ENCODE data around the gene MAPK8. TPM values are rescaled to one million over a fixed set of nuclear protein-coding genes. Genes with fewer than 3 reads are reported as not detected.
"Not testable (repeated sequence)": the region's sequence is repeated elsewhere in the genome, so short reads cannot be mapped to it uniquely, and the experiment has no call there.

Gene MAPK8
- polyA plus RNA-seq, 3 donors, result 64.1 to 76.9 (median 74.8) TPM

DNA sequence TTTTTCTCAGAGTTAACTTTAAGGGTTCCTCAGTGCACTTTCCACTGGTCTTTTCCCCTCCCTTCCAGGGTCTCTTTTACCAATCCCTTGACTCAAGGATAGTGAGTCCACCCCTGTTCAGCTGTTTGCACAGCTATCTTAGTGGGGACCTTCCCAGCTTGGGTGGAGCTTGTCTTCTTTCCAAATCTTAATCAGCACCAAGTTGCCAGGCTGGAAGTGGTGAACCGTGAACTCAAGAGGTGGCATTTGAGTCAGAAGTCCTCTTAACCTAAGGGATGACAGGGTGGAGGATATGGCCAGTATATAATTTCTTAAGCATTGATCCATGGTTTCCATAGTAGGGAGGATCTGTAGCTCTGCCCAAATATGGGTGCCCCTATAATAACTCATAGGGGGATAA is 25.0 kb downstream of the MAPK8 start:
- no peak for DNase-seq

GRCh38 chr10:48332166-48332870 is 25.8 kb downstream of the MAPK8 start:
- DNase-seq, result no peak

DNA sequence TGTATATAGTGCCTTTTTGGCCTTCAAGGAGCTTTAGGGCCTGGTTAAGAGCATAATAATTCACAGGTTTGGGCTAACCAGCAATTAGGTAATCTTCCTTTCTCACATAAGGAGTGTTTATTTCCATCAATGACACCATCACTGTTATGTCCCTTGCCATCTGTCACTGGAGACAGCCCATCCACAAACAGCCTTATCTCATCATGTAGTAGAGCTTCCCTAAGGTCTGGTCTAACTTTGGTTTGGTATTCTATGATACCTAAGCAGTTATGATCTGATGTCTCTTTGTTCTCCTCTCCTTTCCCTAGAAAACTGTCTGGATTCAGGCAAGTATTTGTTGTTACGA is 26.4 kb downstream of the MAPK8 start:
- no peak for DNase-seq

DNA sequence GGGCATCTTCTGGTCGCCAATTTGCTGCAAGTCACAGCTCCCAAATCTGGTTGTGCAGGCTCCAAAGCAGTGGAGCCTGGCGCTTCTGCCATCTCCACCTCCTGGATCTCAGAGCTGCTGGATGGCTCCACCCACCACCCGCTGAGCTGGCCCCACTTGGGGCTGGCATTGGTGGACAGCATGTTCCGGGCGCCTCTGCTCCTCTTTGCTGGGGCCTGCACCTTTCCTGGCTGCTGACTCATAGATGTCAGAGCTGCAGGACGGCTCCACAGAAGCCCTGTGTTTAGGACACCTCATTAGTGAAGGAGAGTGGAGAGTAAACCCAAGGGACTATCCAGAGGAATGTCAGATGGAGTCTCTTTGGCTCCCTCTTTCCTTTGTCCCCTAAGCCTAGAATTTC is 27.4 kb downstream of the MAPK8 start:
- no peak for DNase-seq

DNA sequence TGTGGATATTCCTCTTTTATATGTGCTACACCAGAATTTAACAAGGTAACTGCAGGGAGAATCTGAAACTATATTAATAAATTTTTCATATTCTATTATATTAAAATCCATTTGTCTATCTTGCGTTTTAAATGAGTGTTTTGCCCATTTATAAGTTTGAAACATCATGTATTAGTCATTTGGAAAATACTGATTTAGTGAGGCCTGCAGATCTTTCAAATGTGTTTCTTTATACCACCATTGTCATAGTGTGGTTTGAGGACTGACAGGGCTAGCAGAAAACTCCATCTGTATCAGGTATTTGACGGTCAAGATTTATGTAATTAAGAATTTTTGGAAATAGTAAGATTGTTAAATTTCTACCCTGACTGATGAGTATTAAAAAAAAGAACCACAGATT is 29.3 kb downstream of the MAPK8 start:
- DNase-seq, result no peak

DNA sequence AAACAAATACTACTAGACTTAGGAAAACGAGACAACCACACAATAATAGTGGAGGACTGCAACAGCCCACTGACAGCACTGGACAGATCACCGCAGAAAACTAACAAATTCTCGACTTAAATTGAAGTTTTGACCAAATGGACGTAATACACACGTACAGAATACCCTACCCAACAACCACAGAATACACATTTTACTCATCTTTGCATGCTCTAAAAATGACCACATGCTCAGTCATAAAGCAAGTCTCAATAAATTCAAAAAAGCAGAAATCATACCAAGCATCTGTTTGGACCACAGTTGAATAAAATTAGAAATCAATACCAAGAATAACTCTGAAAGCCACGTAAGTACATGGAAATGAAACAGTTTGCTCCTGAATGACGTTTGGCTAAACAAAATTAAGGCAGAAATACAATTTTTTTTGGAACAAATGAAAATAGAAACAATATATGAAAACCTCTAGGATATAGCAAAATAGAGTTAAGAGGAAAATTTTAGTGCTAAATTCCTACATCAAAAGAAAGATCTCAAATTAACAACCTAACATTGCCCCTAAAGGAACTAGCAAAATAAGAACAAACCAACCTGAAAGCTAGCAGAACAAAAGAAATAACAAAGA is 30.6 kb downstream of the MAPK8 start:
- DNase-seq, result no peak

DNA sequence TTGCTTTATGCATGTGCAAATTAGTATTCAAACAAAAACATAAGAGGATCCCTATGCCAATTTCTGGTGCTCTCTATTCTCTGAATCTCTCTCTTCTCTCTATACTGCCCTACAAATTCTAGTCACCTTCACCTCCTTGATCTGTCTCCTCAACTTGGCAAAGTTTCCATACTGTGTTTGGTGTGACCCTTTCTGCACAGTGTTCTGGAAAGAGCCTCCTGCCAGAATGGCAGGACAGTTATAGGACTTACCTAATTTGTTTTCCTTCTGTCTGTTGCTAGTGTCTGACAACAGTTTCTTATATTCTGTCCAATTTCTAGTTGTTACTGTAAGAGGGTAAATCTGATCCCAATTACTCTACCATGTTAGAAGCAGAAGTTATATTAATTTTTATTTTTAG is 34.3 kb downstream of the MAPK8 start:
- no peak for DNase-seq

- no peak for DNase-seq
These were observed 36.6 kb downstream of the MAPK8 start for GRCh38 chr10:48343106-48343505.

DNA sequence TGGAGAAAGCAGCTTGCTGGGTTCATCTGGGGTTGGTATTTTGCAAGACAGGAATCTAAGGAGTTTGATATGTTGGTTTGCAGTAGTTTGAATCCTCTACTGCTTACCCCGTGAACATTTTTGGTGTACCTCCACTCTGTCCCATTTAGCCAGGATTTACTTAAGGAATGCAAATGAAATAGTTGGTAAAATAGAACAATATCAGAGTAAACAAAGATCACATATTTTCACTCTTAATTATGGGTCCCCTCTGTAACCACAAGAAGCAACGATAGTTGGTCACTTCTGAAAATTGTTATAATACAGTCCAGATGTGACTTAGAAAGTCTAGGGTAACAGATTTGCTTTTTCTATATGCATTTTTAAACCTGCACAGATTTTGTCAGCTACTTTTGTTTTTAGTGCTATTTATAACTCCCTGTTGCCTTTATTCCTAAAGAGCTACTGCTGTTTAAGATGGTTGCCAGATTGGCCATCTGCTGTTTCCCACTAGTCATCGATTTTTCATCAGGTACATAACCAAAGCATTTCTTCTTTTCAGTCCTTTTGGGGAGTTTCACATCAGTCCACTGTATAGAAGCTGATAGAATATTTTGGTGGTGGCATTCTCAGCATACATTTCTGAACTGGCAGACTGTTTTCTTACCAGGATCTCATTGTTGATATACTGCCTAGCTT is 37.6 kb downstream of the MAPK8 start:
- DNase-seq, result no peak

- DNase-seq, result not testable (repeated sequence)
These were observed 39.8 kb downstream of the MAPK8 start for GRCh38 chr10:48346248-48346647.

GRCh38 chr10:48347539-48347938 is 41.1 kb downstream of the MAPK8 start:
- not testable (repeated sequence) for DNase-seq

- DNase-seq, result not testable (repeated sequence)
These were observed 41.5 kb downstream of the MAPK8 start for GRCh38 chr10:48347943-48348342.

DNA sequence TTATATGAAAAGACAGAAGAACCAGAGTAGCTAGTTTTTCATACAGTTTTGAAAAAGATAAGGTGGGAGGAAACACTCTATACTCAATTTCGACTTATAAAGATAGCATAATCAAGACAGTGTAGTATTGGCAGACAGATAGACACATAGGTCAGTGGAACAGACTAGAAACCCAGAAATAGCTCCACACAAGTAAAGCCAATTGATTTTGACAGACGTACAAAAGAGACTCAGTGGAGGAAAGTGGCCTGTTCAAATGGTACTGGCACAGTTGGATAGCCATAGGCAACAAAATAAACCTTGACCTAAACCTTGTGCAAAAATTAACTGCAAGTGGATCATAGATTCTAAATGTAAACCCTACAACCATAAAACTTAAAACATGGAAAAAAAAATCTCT is 46.8 kb downstream of the MAPK8 start:
- DNase-seq, result no peak

- no peak for DNase-seq
These were observed 51.2 kb downstream of the MAPK8 start for GRCh38 chr10:48357631-48358030.

GRCh38 chr10:48358162-48358561 is 51.7 kb downstream of the MAPK8 start:
- DNase-seq, result no peak

GRCh38 chr10:48358838-48359237 is 52.4 kb downstream of the MAPK8 start:
- DNase-seq, result no peak

- no peak for DNase-seq
These were observed 54.7 kb downstream of the MAPK8 start for GRCh38 chr10:48361176-48361575.

GRCh38 chr10:48363617-48364355 is 57.3 kb downstream of the MAPK8 start:
- DNase-seq, result peak; percentile 69

DNA sequence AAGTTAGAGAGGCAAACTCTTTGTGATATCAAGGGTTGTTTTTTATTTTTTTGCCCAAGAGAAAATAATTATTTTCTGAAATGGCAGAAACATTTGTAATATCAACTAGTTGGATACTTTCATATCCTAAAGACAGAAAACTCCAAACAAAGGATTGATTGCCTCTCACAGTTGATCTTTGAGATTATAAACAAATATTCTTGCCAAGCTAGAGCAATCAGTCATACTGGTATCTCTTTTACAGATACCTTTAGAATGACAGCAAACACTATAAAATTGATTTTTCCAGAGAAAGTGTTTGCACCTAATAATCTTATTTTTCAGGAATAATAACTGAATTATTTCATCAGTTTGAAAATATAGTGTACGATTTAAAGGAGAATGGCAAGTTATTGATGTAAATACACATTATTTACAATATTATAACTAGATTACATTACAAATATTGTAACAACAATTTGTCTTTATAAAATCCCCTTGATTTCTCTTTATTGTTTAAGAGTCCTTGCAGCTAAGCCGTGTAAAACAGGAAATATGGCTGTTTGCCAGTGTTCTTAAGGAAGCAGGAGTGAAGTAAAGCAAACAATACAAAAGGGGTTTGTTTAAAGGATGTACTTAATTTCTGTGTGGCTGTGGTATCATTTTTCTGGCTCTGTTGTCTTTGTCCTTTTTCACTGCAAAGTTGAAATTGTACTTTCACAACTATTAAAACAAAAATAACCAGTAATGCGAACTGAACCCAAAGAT is 58.4 kb downstream of the MAPK8 start:
- peak; percentile 23 for DNase-seq

DNA sequence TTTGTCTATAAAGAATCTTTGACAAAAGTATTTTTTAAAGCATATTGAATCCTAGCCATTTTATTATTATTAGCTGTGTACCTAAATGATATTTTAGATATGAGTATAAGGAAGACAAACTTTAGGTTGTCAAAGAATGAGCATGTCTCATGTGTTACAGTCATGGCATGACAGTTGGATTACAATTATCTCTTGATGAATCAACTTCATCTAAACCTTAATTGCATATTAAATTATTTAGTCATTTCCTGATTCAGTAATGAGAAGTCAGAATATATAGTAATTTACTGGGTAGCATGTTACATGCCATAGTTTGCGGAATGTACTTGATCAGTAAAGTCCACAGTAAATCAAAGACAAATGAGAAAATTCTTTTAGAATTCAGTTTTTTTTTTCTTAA is 59.2 kb downstream of the MAPK8 start:
- no peak for DNase-seq

GRCh38 chr10:48366261-48366660 is 59.8 kb downstream of the MAPK8 start:
- no peak for DNase-seq

DNA sequence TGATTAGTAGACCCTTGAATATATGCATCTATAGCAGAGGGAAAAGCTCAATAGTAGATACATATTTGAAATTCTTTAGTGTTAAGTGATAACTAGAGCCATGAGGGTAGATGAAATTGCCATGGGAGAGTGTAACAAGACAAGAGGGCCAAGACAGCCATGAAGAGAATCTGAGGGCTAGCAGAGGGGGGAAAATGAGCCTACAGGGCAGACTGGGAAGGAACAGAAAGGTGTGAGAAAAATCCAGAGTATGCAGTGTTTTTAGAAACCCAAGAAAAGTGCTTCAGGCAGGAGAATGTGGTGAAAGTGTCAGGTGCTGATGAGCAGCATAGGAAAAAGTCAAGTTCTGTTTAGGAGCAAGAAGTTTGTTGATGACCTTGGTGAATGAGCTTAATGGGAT is 63.0 kb downstream of the MAPK8 start:
- no peak for DNase-seq

Data from renal pelvis (tissue), 4 donors.